Measurements from ENCODE around the gene NBEAL2. TPM values are rescaled to one million over a fixed set of nuclear protein-coding genes. Genes with fewer than 3 reads are reported as not detected.

The NBEAL2 gene
- total RNA-seq, 2 donors from 2014 or later, result 25.8 to 53.5 TPM

GRCh38 chr3:46939578-46940445 lies 39.7 kb upstream of the NBEAL2 start:
- no peak overlapping the region for H3K27ac ChIP-seq

GRCh38 chr3:46942076-46942475 lies 37.4 kb upstream of the NBEAL2 start:
- Histone ChIP-seq H3K27ac (no peak overlapping the region), H3K9me3 (no peaks in the 10 kb centered on the region), H3K27me3 (replicated peaks; ENCODE audit: insufficient read depth) (no peaks in the 10 kb centered on the region), H3K36me3 (no peaks in the 10 kb centered on the region), H3K4me1 (replicated peaks) (peaks cover 2% of the 10 kb centered on the region), H3K4me3 (no peak overlapping the region)
- no peak for TF ChIP-seq POLR2A (IDR thresholded peaks at IDR 0.05)
- TF ChIP-seq, protein P1, sequence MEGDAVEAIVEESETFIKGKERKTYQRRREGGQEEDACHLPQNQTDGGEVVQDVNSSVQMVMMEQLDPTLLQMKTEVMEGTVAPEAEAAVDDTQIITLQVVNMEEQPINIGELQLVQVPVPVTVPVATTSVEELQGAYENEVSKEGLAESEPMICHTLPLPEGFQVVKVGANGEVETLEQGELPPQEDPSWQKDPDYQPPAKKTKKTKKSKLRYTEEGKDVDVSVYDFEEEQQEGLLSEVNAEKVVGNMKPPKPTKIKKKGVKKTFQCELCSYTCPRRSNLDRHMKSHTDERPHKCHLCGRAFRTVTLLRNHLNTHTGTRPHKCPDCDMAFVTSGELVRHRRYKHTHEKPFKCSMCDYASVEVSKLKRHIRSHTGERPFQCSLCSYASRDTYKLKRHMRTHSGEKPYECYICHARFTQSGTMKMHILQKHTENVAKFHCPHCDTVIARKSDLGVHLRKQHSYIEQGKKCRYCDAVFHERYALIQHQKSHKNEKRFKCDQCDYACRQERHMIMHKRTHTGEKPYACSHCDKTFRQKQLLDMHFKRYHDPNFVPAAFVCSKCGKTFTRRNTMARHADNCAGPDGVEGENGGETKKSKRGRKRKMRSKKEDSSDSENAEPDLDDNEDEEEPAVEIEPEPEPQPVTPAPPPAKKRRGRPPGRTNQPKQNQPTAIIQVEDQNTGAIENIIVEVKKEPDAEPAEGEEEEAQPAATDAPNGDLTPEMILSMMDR (IDR thresholded peaks at IDR 0.05), result no peak
- no peak for TF ChIP-seq POLR2AphosphoS5 (IDR thresholded peaks at IDR 0.05)
- 81% methylated on average over 7 of the region's 7 CpGs for WGBS
- no peak for DNase-seq (ENCODE audit: low spot score)
- intact Hi-C loops (cut with DNase I), result no loop called here

More at GRCh38 chr3:46939578-46940445, 39.7 kb upstream of the NBEAL2 start:
- intact Hi-C loops (cut with DNase I), result no loop called here
- H3K9me3 ChIP-seq, result no peaks in the 10 kb centered on the region
- no peaks in the 10 kb centered on the region for H3K4me1 ChIP-seq (replicated peaks)
- no peak overlapping the region for H3K4me3 ChIP-seq
- 73% methylated on average over 12 of the region's 12 CpGs for WGBS
- TF ChIP-seq, protein P1 (IDR thresholded peaks at IDR 0.05), result no peak
- TF ChIP-seq POLR2AphosphoS5 (IDR thresholded peaks at IDR 0.05) (no peak), POLR2A (IDR thresholded peaks at IDR 0.05) (no peak)
- no peaks in the 10 kb centered on the region for H3K27me3 ChIP-seq (replicated peaks; ENCODE audit: insufficient read depth)
- H3K36me3 ChIP-seq, result no peaks in the 10 kb centered on the region
- no peak for DNase-seq (ENCODE audit: low spot score)

DNA sequence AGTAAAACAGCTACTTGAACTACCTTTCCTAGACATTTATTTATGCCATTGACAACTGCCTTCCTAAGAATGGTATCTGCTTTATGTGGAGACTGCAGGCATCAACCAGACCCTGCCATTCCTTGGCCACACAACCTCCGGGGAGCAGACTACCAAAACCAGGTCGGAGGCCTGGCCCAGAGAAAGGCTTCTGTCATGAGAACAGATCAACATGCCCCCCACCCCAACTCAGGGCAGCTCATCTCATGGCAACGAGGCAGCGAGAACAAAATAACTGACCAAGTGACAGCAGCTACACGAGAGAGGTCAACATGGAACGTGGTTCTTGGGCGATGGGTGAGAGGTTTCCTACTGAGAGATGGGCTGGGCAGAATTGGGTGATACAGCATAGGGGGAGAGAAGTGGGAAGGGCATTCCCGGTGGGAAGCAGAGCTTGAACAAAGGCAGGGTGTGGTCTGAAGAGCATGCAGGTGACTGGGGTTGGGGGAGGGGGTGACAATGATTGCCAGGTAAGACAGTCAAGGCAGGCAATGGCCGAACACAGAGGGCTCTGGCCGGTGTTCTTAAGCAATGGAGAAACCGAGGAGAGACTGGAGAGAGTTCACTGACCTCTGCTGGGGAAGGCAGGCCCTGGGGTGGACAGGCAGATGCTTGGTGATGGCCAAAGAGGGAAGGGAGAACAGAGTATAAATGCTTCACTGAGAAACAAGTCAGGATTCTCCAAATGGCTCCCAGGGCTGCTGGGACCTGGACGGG lies 36.8 kb upstream of the NBEAL2 start:
- Histone ChIP-seq H3K27ac (no peak overlapping the region), H3K4me3 (no peak overlapping the region), H3K27me3 (replicated peaks; ENCODE audit: insufficient read depth) (no peaks in the 10 kb centered on the region), H3K4me1 (replicated peaks) (peaks cover 8% of the 10 kb centered on the region), H3K9me3 (no peaks in the 10 kb centered on the region), H3K36me3 (no peaks in the 10 kb centered on the region)
- intact Hi-C loops (cut with DNase I), result no loop called here
- no peak for DNase-seq (ENCODE audit: low spot score)
- TF ChIP-seq POLR2AphosphoS5 (IDR thresholded peaks at IDR 0.05) (no peak), POLR2A (IDR thresholded peaks at IDR 0.05) (no peak)
- TF ChIP-seq, protein P1 (IDR thresholded peaks at IDR 0.05), result no peak
- WGBS, result 80% methylated on average over 12 of the region's 12 CpGs

- no peak for DNase-seq (ENCODE audit: low spot score)
- Histone ChIP-seq H3K9me3 (no peaks in the 10 kb centered on the region), H3K4me1 (replicated peaks) (peaks cover 16% of the 10 kb centered on the region), H3K27me3 (replicated peaks; ENCODE audit: insufficient read depth) (no peaks in the 10 kb centered on the region), H3K27ac (no peak overlapping the region), H3K4me3 (no peak overlapping the region), H3K36me3 (no peaks in the 10 kb centered on the region)
- TF ChIP-seq, protein P1 (IDR thresholded peaks at IDR 0.05), result no peak
- TF ChIP-seq POLR2A (IDR thresholded peaks at IDR 0.05), result no peak
- no peak for TF ChIP-seq POLR2AphosphoS5 (IDR thresholded peaks at IDR 0.05)
- intact Hi-C loops (cut with DNase I), result no loop called here
- 56% methylated on average over 11 of the region's 12 CpGs for WGBS
Observed at GRCh38 chr3:46943237-46944187, 36.0 kb upstream of the NBEAL2 start.
